ENCODE data around the gene CIAO1. TPM values are rescaled to one million over a fixed set of nuclear protein-coding genes. Genes with fewer than 3 reads are reported as not detected.

The CIAO1 gene
- total and polyA plus RNA-seq, 2 of the 4 experiments (the other 2 are of a cell fraction), result 81.1 to 94.3 TPM

DNA sequence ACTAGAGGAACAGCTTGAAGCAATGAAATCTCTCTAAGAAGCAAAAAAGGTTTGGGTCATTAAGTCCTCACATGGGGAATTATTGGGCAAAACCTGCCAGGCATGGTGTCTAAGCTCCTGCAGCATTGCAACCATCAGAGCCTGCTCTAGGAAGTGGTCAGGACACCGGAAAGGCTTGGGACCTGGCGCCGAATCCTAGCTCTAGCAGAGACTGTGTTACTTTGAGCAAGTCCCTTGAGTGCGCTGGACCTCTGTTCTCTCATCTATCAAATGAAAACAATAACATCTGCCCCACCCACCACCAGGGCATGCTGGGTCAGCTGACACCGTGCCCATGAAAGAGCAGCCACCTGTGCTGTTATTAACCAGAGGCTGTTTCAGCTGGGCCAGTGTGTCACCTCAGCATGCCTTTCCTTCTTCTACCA lies 6.5 kb upstream of the CIAO1 start:
- DNase-seq (no peak), ATAC-seq (ENCODE audit: low read depth) (no peak)
- no peak overlapping the region for H4K5ac ChIP-seq (ENCODE audit: low read depth, low read length)
- H3K4me2 ChIP-seq (ENCODE audit: low read depth, low read length), result no peak overlapping the region
- ChIA-PET CTCF (no interaction called here), POLR2A (ENCODE audit: unreplicated experiment) (no interaction called here)
- H3K4me1 ChIP-seq (ENCODE audit: control insufficient read depth, insufficient read depth, low read length), result peaks cover 25% of the 10 kb centered on the region
- H2BK20ac ChIP-seq (ENCODE audit: low read depth, low read length), result no peak overlapping the region
- peak overlapping the region; percentile 68 for H2AK5ac ChIP-seq (ENCODE audit: low read depth, low read length)
- no peak overlapping the region for H3K14ac ChIP-seq (replicated peaks; ENCODE audit: low read depth, low read length)
- peaks cover 29% of the 10 kb centered on the region for H3K9me1 ChIP-seq (ENCODE audit: insufficient read depth, low read length)
- H2BK5ac ChIP-seq (ENCODE audit: low read depth, low read length, poor library complexity, severe bottlenecking), result peak overlapping the region; percentile 30
- no peak overlapping the region for H2AK9ac ChIP-seq (replicated peaks; ENCODE audit: low read depth, low read length, poor library complexity)
- peak overlapping the region; percentile 63; the same call in 1 of the 2 replicates for H3K4ac ChIP-seq (ENCODE audit: low read depth, low read length)
- intact Hi-C loops (cut with micrococcal nuclease), result no loop called here
- no peak overlapping the region for H3K23ac ChIP-seq (ENCODE audit: low read depth, low read length)
- no peak overlapping the region for H3K9ac ChIP-seq (ENCODE audit: low read depth, low read length)
- H3K56ac ChIP-seq (ENCODE audit: extremely low read depth, insufficient read depth, low read length), result no peak overlapping the region
- H3K27ac ChIP-seq (ENCODE audit: insufficient read depth, low read length), result peak overlapping the region; percentile 52; the same call in 1 of the 2 replicates
- no peak for TF ChIP-seq SMC3 (IDR thresholded peaks at IDR 0.05; ENCODE audit: low read depth, low read length)
- TF ChIP-seq, protein P1, sequence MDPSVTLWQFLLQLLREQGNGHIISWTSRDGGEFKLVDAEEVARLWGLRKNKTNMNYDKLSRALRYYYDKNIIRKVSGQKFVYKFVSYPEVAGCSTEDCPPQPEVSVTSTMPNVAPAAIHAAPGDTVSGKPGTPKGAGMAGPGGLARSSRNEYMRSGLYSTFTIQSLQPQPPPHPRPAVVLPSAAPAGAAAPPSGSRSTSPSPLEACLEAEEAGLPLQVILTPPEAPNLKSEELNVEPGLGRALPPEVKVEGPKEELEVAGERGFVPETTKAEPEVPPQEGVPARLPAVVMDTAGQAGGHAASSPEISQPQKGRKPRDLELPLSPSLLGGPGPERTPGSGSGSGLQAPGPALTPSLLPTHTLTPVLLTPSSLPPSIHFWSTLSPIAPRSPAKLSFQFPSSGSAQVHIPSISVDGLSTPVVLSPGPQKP (IDR thresholded peaks at IDR 0.05; ENCODE audit: borderline replicate concordance, low read depth, low read length), result no peak
- no peak for TF ChIP-seq USF2 (IDR thresholded peaks at IDR 0.05; ENCODE audit: low read depth, low read length)
- TF ChIP-seq RFX5 (IDR thresholded peaks at IDR 0.05; ENCODE audit: low read depth, low read length), result no peak
- TF ChIP-seq RCOR1 (IDR thresholded peaks at IDR 0.05; ENCODE audit: insufficient replicate concordance, low read length), result no peak
- TF ChIP-seq POLR2A (IDR thresholded peaks at IDR 0.05; ENCODE audit: low read depth, low read length), result no peak
- no peak for TF ChIP-seq FOS (IDR thresholded peaks at IDR 0.05; ENCODE audit: low read depth, low read length)
- no peak for TF ChIP-seq MXI1 (IDR thresholded peaks at IDR 0.05; ENCODE audit: borderline replicate concordance, low read depth, low read length)
- no peak for TF ChIP-seq RAD21 (IDR thresholded peaks at IDR 0.05; ENCODE audit: low read length)
- TF ChIP-seq CTCF (conservative IDR thresholded peaks at IDR 0.05; ENCODE audit: low read depth, low read length), result no peak
- no peak for TF ChIP-seq NFE2L2 (IDR thresholded peaks at IDR 0.05; ENCODE audit: low read depth, low read length)
- TF ChIP-seq MAZ (IDR thresholded peaks at IDR 0.05; ENCODE audit: borderline replicate concordance, low read depth, low read length), result no peak
- TF ChIP-seq MAFK (IDR thresholded peaks at IDR 0.05; ENCODE audit: low read depth, low read length), result no peak
- no peak for TF ChIP-seq BHLHE40 (IDR thresholded peaks at IDR 0.05; ENCODE audit: low read depth, low read length)
- no peak for TF ChIP-seq CEBPB (IDR thresholded peaks at IDR 0.05; ENCODE audit: low read depth, low read length)
- no peak for TF ChIP-seq CHD1 (IDR thresholded peaks at IDR 0.05; ENCODE audit: low read depth, low read length)
- H2AFZ ChIP-seq (replicated peaks; ENCODE audit: low read length, poor library complexity), result no peak overlapping the region
- BruUV-seq (replicated peaks), result no TSS peak
- no peaks in the 10 kb centered on the region for H3K27me3 ChIP-seq (ENCODE audit: control insufficient read depth, insufficient read depth, low read length)
- H2BK15ac ChIP-seq (ENCODE audit: low read depth, low read length), result no peak overlapping the region
- no peak overlapping the region for H3K4me3 ChIP-seq (ENCODE audit: insufficient read depth, low read depth, low read length)
- H3K9me3 ChIP-seq (ENCODE audit: control insufficient read depth, insufficient read depth, low read length), result no peaks in the 10 kb centered on the region
- dilution Hi-C loops (cut with HindIII; ENCODE audit: low sequenced_read_pairs, unreplicated experiment), result no loop called here
- in situ Hi-C loops (cut with MboI; ENCODE audit: low sequenced_read_pairs), result loop anchor here (25.0 kb wide), 1 partner anchor 247 kb away; no protein-coding TSS in a partner anchor
- peaks cover 47% of the 10 kb centered on the region for H4K20me1 ChIP-seq (ENCODE audit: insufficient read depth, low read length)
- peaks cover 14% of the 10 kb centered on the region for H3K36me3 ChIP-seq (ENCODE audit: control insufficient read depth, insufficient read depth, low read length)
- no peak overlapping the region for H3K18ac ChIP-seq (ENCODE audit: low read depth, low read length)
- peaks cover 41 to 74% of the 10 kb centered on the region in 2 experiments for H3K79me1 ChIP-seq (ENCODE audit: low read depth in 1 of 2, low read length in 2 of 2)
- no peak overlapping the region; the same call in 1 of the 2 replicates for H2BK120ac ChIP-seq (ENCODE audit: low read depth, low read length)
- H4K91ac ChIP-seq (ENCODE audit: insufficient read depth, low read depth, low read length), result no peak overlapping the region
- no peak overlapping the region for H4K8ac ChIP-seq (ENCODE audit: low read depth in 2 of 2, low read length in 2 of 2)
- WGBS, 2 experiments (ENCODE audit: extremely low coverage in 2 of 2, insufficient read length in 1 of 2), result 100% methylated on average over 3 of the region's 5 CpGs; no CpG with 5 or more reads in 1 of the 2 experiments

Data from IMR-90 (cell line).